GM19023 (cell line): ENCODE results near the gene MIPOL1.
"Not testable (repeated sequence)": the region's sequence is repeated elsewhere in the genome, so short reads cannot be mapped to it uniquely, and the experiment has no call there.

Experiments used
- ATAC-seq: cut with Tn5 transposase; IDR thresholded peaks from one replicate; pipeline ENCODE4 v1.9.1; 2021; ENCODE audit warnings: mild to moderate bottlenecking, moderate library complexity; ENCODE audit not compliant: unreplicated experiment

Gene MIPOL1

DNA sequence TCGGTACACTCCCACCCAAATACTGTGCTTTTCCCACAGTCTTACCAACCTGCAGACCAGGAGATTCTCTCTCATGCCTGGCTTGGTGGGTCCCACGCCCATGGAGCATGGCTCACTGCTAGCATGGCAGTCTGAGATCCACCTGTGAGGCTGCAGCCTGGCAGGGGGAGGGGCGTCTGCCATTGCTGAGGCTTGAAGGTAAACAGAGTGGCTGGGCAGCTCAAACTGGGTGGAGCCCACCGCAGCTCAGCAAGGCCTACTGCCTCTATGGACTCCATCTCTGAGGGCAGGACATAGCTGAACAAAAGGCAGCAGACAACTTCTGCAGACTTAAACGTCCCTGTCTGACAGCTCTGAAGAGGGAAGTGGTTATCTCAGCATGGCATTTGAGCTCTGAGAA is 304.1 kb downstream of the MIPOL1 start:
- ATAC-seq: no peak

DNA sequence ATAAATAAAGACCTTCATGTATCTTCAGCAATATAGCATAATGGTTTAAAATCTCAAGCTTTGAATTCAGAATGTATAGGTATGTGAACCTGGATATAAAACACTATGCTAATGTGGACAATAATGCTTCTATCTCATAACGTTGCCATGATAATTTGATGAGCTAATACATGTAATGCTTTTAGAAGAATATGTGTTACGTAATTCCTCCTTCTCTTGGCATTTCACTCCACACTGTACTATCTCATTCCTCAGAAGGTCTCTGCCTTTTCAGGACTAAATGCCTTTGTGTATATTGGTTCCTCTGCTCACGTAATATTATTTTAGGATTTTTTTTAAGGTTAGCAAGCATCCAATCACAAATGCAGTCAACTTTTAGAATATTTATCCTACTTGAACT is 310.8 kb downstream of the MIPOL1 start:
- ATAC-seq: no peak

DNA sequence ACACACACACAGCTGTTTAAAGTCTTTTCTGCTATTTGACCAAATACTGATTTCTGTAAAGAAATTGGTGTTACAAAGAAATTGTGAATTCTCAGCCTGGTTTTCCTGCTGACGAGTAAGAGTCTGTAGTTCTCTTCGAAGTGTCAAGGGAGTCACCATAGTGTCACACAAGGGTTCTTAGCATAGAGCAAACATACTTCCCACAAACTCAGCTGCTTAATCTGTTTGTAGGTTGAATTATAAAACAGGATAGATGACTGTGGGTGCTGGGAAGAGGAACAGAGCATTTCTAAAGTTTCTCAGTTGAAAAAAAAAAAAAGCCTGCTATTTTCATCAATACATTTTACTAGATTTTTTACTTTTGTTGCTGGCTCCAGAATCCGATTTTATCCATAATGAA is 314.4 kb downstream of the MIPOL1 start:
- no peak for ATAC-seq

DNA sequence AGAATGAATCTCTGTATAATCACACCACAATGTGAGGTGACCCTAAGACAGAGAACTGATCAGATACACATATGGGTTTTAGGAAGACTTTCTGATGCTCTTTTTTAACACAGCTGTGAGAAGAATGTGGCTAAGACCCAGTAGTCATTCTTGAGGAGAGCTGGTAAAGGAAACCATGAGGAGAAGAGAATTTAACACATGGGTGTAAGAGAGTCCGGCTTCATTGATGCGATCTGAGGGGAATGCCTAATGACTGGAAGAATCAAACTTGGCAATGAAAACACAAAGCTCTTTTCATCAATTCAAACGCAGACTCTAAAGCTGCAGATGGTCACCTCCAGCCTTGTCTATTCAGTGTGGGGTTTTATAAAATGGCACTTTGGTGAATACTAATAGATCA is 318.0 kb downstream of the MIPOL1 start:
- no peak for ATAC-seq

DNA sequence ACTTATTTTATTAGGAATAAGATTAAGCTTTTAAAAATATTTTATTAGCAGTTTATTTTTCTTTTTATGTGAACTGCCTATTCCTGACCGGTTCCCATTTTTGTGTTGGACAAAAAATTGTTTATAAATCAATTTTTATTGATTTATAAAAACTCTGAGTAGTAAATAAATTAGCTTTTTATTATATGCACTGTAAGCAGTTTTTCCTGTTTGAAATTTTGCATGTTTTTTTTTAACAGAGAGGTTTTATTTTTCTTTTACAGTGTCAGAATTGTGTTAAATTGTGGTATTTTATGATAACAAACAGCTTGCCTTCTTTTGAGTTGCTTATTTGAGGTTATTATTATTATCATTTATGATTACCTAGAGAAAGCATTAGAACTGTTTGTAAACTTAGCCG is 329.3 kb downstream of the MIPOL1 start:
- ATAC-seq: no peak

DNA sequence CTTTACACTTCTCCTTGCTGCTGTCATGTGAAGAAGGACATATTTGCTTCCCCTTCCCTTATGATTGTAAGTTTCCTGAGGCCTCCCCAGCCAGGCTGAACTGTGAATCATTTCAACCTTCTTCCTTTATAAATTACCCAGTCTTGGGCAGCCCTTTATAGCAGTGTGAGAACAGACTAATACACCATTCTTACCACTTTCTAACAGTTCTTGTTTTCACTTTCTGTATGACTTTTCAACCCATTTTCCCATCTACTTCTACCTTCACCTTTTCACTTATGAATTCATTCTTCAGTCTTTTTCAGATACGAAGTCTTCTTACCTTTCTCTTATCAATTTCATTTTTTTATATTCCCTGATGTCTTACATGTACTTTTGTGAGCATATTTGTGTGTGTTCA is 342.3 kb downstream of the MIPOL1 start:
- ATAC-seq: no peak

DNA sequence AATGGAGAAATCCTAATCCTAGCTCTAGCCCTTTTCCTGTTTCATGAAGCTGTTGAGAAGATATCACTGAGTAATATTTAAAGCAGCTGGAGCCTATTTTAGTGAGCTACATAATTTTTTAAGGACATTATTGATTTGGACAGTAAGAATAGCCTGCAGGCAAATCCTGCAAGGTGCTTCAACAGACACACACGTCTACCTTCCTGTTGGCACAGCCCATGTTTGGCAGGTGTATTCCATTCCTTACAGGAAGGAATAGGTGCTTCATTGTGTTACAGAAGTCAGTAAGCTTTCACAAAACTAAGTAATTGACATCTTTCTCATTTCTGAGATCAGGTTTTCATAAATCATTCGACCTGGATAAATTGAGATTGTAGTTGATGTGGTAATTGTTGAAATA is 346.7 kb downstream of the MIPOL1 start:
- no peak for ATAC-seq

DNA sequence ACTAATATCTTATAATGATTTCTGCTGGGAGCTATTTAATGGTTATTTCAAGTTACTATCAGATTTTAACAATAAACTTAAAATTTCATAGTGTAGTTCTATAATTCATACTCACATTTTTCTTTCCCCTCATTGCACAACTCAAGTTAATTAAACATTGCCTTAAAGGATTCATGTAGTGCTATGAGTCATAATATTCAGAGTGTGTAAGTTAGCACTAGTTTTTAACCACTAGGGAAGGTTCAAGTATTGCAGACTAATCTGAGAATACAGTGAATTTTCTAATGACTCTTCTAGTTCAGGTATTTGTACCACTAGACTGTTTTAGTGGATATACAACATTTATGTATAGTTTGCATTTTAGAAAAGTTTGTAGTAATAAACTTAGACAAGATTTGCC is 347.4 kb downstream of the MIPOL1 start:
- no peak for ATAC-seq

DNA sequence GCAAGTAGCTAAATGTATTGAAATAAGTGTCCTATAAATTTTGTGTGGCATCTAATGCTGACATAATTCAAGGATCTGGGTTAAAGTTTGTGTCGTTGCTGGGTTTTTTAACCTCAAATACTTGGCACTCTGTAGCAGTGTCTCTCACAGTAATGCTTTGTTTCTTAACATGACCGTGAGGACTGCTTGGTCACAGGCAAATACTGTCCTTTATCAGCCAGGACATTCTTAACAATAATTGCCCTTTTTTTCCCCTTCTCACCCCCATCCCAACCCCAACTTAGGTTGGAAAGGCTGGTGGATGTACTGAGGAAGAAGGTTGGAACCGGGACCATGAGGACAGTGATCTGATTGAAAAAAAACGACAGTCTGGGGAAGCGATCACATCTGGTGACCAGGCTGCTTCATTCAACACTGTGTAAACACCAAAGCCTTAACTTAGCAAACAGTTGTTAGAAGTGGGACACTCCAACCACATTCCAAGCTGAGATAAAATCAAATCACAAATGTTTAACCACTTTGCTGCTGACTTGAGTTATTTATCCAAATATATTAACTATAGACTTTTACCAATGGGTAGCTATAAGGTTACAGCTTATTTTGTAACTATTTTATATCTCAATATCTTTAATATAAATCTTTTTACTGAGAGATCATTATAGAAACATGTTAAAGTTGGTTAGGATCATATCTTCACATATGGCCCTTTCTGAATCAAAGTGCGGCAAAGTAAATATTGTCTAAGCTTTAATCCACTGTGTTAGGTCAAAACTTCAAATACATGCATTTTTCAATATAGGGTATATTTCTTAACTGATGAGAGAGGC is 349.1 kb downstream of the MIPOL1 start:
- no peak for ATAC-seq

DNA sequence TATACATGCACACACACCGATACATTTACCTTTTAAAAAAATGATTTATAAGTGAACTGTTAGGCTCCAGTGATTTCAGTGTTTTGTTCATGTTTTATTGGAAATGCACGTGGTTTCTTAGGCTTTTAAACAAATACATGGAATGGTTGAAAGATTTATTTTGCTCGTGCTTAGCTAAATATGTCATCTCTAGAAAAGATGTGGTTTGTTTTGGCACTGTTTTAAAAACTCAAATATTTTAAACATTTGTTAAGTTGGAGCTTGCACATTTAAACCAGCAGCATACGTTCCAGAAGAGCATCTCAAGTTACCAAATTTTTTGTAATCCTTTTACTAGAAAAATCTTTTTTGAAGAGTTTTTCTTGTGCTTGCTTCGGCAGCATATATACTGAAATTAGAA is 352.8 kb downstream of the MIPOL1 start:
- ATAC-seq: no peak

DNA sequence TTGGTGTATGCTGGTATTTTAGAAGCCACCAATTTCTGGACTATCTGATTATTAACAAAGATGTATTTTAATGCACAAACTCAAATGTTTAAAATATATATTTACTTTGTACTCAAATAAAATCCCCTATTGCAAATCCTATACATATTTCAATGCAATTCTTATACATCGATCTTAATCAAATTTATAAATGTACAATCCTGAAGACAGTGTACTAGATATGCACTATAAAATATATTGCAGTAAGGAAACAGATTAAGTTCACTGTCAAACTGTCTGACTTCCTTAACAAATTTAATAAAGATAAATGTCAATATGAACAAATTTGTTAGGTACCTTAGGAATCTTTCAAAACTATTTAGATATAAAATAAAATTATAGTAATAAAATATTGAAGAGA is 353.4 kb downstream of the MIPOL1 start:
- ATAC-seq: no peak

DNA sequence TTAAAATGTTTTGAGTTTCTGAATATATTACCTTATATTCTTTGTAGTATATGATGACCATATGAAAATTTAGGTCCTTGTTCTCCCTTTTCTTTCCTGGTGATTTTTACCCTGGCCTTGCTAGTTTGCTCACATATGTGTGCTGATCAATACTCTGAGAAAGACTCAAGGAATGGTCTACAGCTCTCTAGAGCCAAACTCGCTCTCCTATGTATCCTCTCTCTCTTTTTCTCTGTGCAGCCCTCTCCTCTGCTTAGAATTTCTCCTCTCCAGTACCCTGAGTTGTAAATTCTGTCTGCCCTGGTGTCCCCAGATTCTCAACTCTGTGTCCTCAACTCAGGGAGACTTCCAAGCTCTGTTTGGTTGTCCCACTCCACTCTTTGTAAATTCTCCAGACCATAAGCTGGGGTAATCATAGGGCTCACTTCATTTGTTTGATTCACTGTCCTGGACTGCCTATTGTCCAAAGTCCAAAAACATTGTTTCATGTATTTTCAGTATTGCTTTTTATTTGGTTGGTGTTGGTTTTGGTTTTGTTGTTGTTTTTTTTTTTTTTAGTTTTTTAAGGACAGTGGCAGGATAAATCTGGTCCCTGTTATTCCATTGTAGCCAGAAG is 356.3 kb downstream of the MIPOL1 start:
- no peak for ATAC-seq

DNA sequence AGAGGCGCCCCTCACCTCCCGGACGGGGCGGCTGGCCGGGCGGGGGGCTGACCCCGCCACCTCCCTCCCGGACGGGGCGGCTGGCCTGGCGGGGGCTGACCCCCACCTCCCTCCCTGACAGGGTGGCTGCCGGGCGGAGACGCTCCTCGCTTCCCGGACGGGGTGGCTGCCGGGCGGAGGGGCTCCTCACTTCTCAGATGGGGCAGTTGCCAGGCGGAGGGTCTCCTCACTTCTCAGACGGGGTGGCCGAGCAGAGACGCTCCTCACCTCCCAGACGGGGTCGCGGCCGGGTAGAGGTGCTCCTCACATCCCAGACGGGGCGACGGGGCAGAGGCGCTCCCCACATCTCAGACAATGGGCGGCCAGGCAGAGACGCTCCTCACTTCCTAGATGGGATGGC is 357.9 kb downstream of the MIPOL1 start:
- ATAC-seq: not testable (repeated sequence)

DNA sequence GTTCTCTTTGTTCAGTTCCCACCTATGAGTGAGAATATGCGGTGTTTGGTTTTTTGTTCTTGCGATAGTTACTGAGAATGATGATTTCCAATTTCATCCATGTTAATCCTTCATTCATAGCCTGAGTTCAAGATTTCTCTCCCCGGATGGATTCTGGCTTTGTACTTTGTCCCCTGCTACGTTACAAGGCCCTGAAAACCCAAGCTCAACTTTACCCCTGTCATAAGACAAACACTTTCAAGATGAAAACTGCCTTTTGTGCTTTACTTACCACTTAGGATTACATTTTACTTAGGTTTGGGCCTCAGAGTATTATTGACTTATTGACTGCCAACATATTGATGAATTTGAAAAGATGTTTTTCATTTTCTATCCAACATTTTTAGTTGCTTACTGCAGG is 361.0 kb downstream of the MIPOL1 start:
- no peak for ATAC-seq

DNA sequence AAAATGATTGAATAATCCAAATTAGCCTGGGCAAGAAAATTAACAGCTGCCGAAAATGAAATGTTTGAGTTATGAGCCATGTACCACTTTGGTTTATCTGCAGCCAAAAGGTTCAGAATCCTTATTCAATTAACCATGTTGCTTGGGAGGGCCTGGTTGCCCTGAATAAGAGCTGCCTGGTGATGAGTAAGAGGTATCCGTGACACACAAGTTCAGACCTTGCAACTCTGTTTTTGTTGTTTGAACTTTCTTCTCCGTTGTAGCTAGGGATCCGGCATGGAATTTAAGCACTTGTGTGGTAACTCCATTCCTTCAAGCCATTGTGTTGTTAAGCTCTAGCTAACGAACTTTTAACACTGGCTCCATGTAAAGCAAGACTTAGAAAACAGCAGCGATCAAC is 361.6 kb downstream of the MIPOL1 start:
- ATAC-seq: no peak

DNA sequence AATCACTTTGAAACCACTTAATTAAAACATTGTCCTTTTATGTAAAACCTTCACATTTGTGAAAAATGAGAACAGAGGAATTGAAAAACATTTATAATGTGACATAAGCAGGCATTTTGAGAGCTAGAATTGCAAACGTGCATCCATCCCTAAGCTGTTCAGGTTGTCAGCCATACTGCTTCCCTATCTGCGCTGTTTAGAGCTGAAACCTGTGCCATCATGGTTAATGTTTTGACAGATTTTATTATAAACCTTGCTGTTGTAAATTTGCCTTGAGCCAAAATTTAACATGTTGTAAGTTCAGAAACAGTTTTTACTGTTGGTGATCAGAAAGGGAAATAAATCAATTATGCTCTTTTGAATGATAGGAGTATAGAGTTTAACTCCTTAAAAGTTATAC is 365.5 kb downstream of the MIPOL1 start:
- no peak for ATAC-seq

DNA sequence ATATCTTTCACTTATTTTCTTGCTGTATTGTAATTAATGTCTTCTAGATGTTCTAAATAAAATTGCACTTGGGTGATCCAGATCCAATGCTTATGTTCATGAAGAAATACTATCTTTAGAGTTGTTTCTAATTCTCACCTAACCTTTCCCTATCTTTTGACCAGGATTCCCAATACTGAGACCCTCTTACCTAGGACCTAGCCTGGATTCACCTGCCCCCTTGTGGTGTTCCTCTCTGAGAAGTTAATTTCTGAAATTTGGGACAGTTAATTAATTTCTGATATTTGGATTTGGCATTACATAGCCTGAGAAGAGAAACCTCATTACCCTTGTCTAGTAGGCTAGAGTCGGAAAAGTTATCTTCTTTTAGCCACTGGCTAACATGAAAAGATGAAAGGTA is 367.8 kb downstream of the MIPOL1 start:
- ATAC-seq: no peak

DNA sequence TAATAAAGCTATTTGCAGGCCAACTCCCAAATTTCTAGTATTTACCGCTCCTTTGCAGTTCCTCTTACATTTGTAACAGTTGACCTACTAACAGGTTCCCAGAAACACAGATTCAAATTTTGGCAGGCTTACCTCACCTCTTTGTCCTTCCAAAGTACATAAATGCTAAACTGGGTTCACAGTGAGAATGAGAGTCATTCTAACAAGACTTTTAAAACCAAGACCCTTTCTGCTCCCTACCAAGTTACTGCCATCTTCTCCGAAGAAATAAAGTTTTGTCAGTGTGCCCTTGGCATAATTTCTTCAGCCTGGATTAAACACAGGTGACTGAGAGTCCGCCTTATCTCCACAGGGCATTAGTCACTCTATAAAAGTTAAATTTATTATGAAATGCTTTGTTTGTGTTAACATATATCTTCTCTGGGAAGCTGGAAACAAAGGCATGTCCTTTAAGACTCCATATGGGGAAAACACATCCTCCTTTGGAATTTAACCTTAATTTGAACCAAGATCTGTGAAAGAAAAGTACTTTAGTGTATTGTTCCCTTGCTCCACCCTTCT is 369.2 kb downstream of the MIPOL1 start:
- ATAC-seq: no peak

DNA sequence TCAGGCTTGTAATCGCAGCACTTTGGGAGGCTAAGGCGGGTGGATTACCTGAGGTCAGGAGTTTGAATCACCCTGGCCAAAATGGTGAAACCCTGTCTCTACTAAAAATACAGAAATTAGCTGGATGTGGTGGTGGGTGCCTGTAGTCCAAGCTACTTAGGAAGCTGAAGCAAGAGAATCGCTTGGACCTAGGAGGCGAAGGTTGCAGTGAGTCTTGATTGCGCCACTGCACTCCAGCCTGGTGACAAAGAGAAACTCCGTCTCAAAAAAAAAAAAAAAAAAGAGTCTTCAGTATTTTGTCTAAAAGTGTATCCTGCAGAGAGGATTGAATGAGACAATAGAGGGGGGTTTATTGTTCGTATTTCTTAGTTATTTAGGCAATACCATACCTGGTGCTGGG is 372.0 kb downstream of the MIPOL1 start:
- ATAC-seq: no peak

DNA sequence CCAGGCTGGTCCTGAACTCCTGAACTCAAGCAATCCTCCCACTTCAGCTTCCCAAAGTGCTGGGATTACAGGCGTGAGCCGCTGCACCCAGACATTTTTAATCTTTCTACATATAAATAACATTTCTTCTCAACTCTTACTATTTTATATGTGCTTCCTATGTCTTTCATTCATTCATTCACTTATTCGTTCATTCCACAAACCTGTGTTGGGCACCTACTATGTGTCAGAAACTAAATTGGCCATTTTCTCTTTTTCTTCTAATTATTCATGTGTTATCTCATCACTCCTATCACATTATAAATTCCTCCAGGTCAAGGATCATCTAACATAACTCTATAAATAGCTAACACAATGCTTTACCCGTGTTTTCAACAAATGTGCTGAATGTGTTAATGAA is 373.7 kb downstream of the MIPOL1 start:
- no peak for ATAC-seq

DNA sequence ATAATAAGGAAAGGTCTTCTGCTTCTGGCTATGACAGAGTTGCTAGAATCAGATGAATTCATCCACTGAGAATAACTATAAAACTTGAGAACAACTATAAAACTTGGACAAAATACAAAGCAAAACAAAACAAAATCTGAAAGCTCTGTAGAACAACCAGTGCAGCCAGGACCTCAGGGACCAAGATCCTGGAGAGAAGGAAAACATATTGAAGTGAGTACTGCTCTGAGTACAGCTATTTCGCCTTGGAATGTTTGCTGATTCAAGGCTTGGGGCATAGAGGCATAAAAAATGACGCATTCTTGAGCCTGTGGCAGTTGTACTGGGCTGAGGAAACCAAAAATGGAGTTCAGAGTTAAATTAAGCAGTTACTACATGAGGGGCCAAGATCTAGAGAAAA is 375.6 kb downstream of the MIPOL1 start:
- no peak for ATAC-seq

DNA sequence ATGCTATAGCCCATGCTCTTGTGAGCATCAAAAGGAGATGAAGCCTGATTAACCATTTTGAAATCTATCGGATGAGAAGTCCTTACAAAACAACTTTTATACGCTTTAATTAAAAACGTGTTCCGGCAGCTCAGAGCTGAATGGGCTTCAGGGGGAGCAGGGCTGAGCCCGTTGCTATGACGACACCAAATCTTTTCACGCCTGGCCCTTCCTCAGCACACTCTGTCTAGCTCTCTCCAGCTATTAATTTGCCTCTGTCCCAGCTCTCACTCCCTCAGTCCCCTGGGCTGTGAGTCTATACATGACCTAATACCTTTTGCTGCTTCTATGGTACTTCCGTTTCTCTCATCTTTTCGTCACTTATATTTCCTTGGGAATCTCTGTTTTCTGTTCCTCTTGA is 381.5 kb downstream of the MIPOL1 start:
- no peak for ATAC-seq
